ENCODE data around the gene BICC1.

GRCh38 chr10:58867683-58868082 is 355.0 kb downstream of the BICC1 start:
- TF ChIP-seq ZNF549 (CRISPR knock-in tag; IDR thresholded peaks at IDR 0.05) (no peak), ZNF180 (CRISPR knock-in tag; IDR thresholded peaks at IDR 0.05; ENCODE audit: borderline replicate concordance, low read depth) (no peak), ZNF788 (CRISPR knock-in tag; IDR thresholded peaks at IDR 0.05; ENCODE audit: borderline replicate concordance) (no peak), ZBTB7A (CRISPR knock-in tag; IDR thresholded peaks at IDR 0.05) (no peak), PPARG (CRISPR knock-in tag; conservative IDR thresholded peaks at IDR 0.05) (no peak), HMG20B (CRISPR knock-in tag; conservative IDR thresholded peaks at IDR 0.05) (no peak), RFXAP (CRISPR knock-in tag; IDR thresholded peaks at IDR 0.05; ENCODE audit: borderline replicate concordance) (no peak), CTCF (CRISPR knock-in tag; IDR thresholded peaks at IDR 0.05) (no peak), RAD21 (CRISPR knock-in tag; IDR thresholded peaks at IDR 0.05) (no peak), PCBP2 (optimal IDR thresholded peaks at IDR 0.05; ENCODE audit: low read depth, low read length, poor library complexity, severe bottlenecking) (no peak), ZSCAN31 (CRISPR knock-in tag; IDR thresholded peaks at IDR 0.05; ENCODE audit: low read depth) (no peak), ZNF431 (CRISPR knock-in tag; IDR thresholded peaks at IDR 0.05; ENCODE audit: borderline replicate concordance, low read depth) (no peak)
